ENCODE data around the gene GAS7. TPM values are rescaled to one million over a fixed set of nuclear protein-coding genes. Genes with fewer than 3 reads are reported as not detected.

Gene GAS7
- total RNA-seq, 6 experiments from 2014 or later: 1.6 to 7.1 (median 2.7) TPM

GRCh38 chr17:10136258-10136981 is 62.0 kb downstream of the GAS7 start:
- 53% methylated on average over 6 of the region's 15 CpGs for WGBS (ENCODE audit: insufficient coverage, low coverage, low lambda C conversion rate, missing lambda C conversion rate)
- intact Hi-C loops (cut with DNase I): no loop called here
- Histone ChIP-seq H3K4me3 (no peak overlapping the region), H3K36me3 (no peaks in the 10 kb centered on the region), H3K27me3 (no peaks in the 10 kb centered on the region), H3K27ac (no peak overlapping the region), H3K4me1 (no peaks in the 10 kb centered on the region), H3K9me3 (no peaks in the 10 kb centered on the region)
- DNase-seq (no peak), ATAC-seq (no peak)
- no peak for TF ChIP-seq CTCF (IDR thresholded peaks at IDR 0.05)
- TF ChIP-seq POLR2A (IDR thresholded peaks at IDR 0.05): no peak

GRCh38 chr17:10135539-10136257 is 62.7 kb downstream of the GAS7 start:
- H3K9me3 ChIP-seq: no peaks in the 10 kb centered on the region

GRCh38 chr17:10130677-10131076 is 67.7 kb downstream of the GAS7 start:
- no peaks in the 10 kb centered on the region for H3K36me3 ChIP-seq
- intact Hi-C loops (cut with DNase I): no loop called here
- H3K4me3 ChIP-seq: no peak overlapping the region
- H3K27me3 ChIP-seq: no peaks in the 10 kb centered on the region
- no peaks in the 10 kb centered on the region for H3K9me3 ChIP-seq
- TF ChIP-seq POLR2A (IDR thresholded peaks at IDR 0.05) (no peak), CTCF (IDR thresholded peaks at IDR 0.05) (no peak)
- 45% methylated on average over 5 of the region's 5 CpGs for WGBS (ENCODE audit: insufficient coverage, low coverage, low lambda C conversion rate, missing lambda C conversion rate)
- H3K27ac ChIP-seq: no peak overlapping the region
- no peaks in the 10 kb centered on the region for H3K4me1 ChIP-seq
- DNase-seq: no peak
- ATAC-seq: no peak

More at GRCh38 chr17:10135539-10136257, 62.7 kb downstream of the GAS7 start:
- TF ChIP-seq POLR2A (IDR thresholded peaks at IDR 0.05) (no peak), CTCF (IDR thresholded peaks at IDR 0.05) (no peak)
- no peak for DNase-seq
- Histone ChIP-seq H3K4me3 (no peak overlapping the region), H3K4me1 (no peaks in the 10 kb centered on the region), H3K27ac (no peak overlapping the region), H3K36me3 (no peaks in the 10 kb centered on the region), H3K27me3 (no peaks in the 10 kb centered on the region)
- intact Hi-C loops (cut with DNase I): no loop called here
- ATAC-seq: peak in 1 of 4 donors; percentile 50
- 17% methylated on average over 9 of the region's 12 CpGs for WGBS (ENCODE audit: insufficient coverage, low coverage, low lambda C conversion rate, missing lambda C conversion rate)

- WGBS (ENCODE audit: insufficient coverage, low coverage, low lambda C conversion rate, missing lambda C conversion rate): 45% methylated on average over 5 of the region's 5 CpGs
- H3K27me3 ChIP-seq: no peaks in the 10 kb centered on the region
- no peaks in the 10 kb centered on the region for H3K36me3 ChIP-seq
- H3K4me3 ChIP-seq: no peak overlapping the region
- H3K27ac ChIP-seq: no peak overlapping the region
- TF ChIP-seq POLR2A (IDR thresholded peaks at IDR 0.05) (no peak), CTCF (IDR thresholded peaks at IDR 0.05) (no peak)
- DNase-seq (no peak), ATAC-seq (no peak)
- H3K4me1 ChIP-seq: no peaks in the 10 kb centered on the region
- no peaks in the 10 kb centered on the region for H3K9me3 ChIP-seq
- intact Hi-C loops (cut with DNase I): no loop called here
These were observed 68.1 kb downstream of the GAS7 start for GRCh38 chr17:10130263-10130662.
